Measurements from ENCODE around the gene BRD4. TPM values are rescaled to one million over a fixed set of nuclear protein-coding genes. Genes with fewer than 3 reads are reported as not detected.

The BRD4 gene
- total RNA-seq, 2 donors from 2014 or later, result 43.9 to 63.3 TPM

- ATAC-seq, result peak; percentile 65 to 69
- intact Hi-C loops (cut with DNase I), result no loop called here
- peak; percentile 69 for DNase-seq
These were observed 136.7 kb downstream of the BRD4 start for GRCh38 chr19:15195371-15196334.

- intact Hi-C loops (cut with DNase I), result no loop called here
- DNase-seq, result peak; percentile 58
- ATAC-seq, result peak; percentile 40 to 70
These were observed 137.4 kb downstream of the BRD4 start for GRCh38 chr19:15194938-15195337.

- intact Hi-C loops (cut with DNase I), result no loop called here
- no peak for ATAC-seq
- no peak for DNase-seq
These were observed 140.4 kb downstream of the BRD4 start for GRCh38 chr19:15191982-15192381.

GRCh38 chr19:15191514-15191913 is 140.8 kb downstream of the BRD4 start:
- intact Hi-C loops (cut with DNase I), result no loop called here
- DNase-seq (no peak), ATAC-seq (no peak)

GRCh38 chr19:15188851-15189250 is 143.5 kb downstream of the BRD4 start:
- intact Hi-C loops (cut with DNase I), result no loop called here
- ATAC-seq, result no peak
- DNase-seq, result no peak

- peak; percentile 17 to 30 for ATAC-seq
- DNase-seq, result no peak
- intact Hi-C loops (cut with DNase I), result no loop called here
These were observed 145.0 kb downstream of the BRD4 start for GRCh38 chr19:15187026-15188007.

Other genes with a start within 250 kb of the BRD4 start
- 10 to 100 TPM; 16.7 to 22.1 TPM for gene SYDE1, start 225.1 kb downstream of the BRD4 start, total RNA-seq
- gene NOTCH3, start 131.5 kb downstream of the BRD4 start, total RNA-seq, result 10 to 100 TPM; 34.4 to 35.4 TPM
- gene EPHX3, start 100.1 kb downstream of the BRD4 start, total RNA-seq, result under 1 TPM in 1 of 2 donors, not detected in 1; 0.21 TPM
- 10 to 100 TPM; 16.0 to 30.5 TPM for gene AKAP8, start 47.2 kb upstream of the BRD4 start, total RNA-seq
- 10 to 100 TPM; 61.5 to 74.2 TPM for gene AKAP8L, start 86.4 kb upstream of the BRD4 start, total RNA-seq
- gene WIZ, start 117.4 kb upstream of the BRD4 start, total RNA-seq, result 10 to 100 TPM; 26.9 to 28.7 TPM
- 1 to 10 TPM; 1.7 to 2.0 TPM for gene RASAL3, start 132.0 kb upstream of the BRD4 start, total RNA-seq
- not detected for gene PGLYRP2, start 147.0 kb upstream of the BRD4 start, total RNA-seq
- not detected for gene CYP4F22, start 176.0 kb upstream of the BRD4 start, total RNA-seq

All from left cardiac atrium (tissue), 4 donors.